Left cardiac atrium (tissue), 4 donors: ENCODE results near the gene NBPF3. TPM values are rescaled to one million over a fixed set of nuclear protein-coding genes. Genes with fewer than 3 reads are reported as not detected.

Experiments used
- ATAC-seq, 2 donors: fragments of 200-7000 bp; cut with Tn5 transposase; one replicate each; pipeline ENCODE4 v1.9.1; 2020; ENCODE audit warnings: mild to moderate bottlenecking in 2 of 2, moderate library complexity in 2 of 2
- DNase-seq: peaks from one replicate; pipeline ENCODE4 v3.0.0-alpha.2; 2020
- intact Hi-C, 2 donors: fragments of 100-400 bp; cut with DNase I; formaldehyde crosslinking; loops; one replicate each; pipeline versions ENCODE4 v1.14.1 to v1.15.1; 2022 to 2023
- total RNA-seq, 2 donors: library from RNA; stranded (reverse); fragmentation: NEBNext Ultra II Directional; extraction: Animal tissue kit (Norgen Biotek cat#: 25700); gene quantifications; one replicate each; pipeline ENCODE4 v1.2.1, GENCODE V29; 2021
- donor health status: DM: no; HTN: yes; CAD: no.
- donor health status: DM: no; HTN: yes; CAD: no; lungs with severe emphysema.
- donor health status: DM: yes; HTN: yes; CAD: no.
- donor health status: Dilated cardiomyopathy.

Gene NBPF3
- total RNA-seq, 2 donors from 2014 or later = 6.5 to 6.8 TPM

GRCh38 chr1:21489146-21489545 is 49.2 kb downstream of the NBPF3 start:
- no peak for DNase-seq

GRCh38 chr1:21490774-21491487 is 51.0 kb downstream of the NBPF3 start:
- peak; percentile 41 to 73 for ATAC-seq
- DNase-seq = no peak
- intact Hi-C loops = loop anchor here in 1 of 2 donors (10.0 kb wide), 1 partner anchor 266 kb away; no protein-coding TSS in a partner anchor

More at GRCh38 chr1:21489146-21489545, 49.2 kb downstream of the NBPF3 start:
- ATAC-seq = no peak
- intact Hi-C loops = no loop called here

DNA sequence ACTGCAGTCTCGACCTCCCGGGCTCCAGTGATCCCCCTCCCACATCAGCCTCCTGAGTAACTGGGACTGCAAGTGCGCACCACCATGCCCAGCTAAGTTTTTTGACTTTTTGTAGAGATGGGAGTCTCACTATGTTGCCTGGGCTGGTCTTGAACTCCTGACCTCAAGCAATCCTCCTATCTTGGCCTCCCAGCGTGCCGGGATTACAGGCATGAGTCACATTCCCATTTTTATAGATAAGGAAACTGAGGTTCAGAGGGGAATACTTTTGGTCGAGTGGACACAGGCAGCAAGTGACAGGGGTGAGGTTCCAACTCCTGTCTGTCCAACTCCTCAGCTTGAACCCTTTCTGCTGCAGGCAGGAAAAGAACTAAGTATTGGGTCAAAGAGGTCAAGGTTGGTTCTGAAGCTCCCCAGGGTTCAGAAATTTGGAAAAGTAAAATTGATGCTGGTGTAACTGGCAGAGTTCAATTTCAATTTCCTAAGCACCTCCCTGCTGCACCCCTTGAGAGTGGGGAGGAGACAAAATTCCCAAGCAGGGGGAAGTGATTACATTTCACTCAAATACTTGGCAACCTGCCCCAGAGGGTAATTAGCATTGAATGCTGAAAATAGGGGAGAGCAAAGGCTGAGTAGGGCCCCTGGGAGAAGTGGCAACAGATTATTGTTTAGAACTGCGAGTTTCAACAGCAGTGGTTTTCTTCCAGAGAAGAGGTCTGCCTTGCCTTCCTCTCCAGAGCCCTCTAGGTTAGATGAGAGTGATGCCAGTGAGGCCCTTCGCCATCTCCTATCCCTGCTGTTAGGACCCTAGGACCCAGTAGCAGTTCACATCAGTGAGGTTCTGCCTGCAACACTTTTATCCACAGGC is 51.8 kb downstream of the NBPF3 start:
- ATAC-seq (peak in 1 of 2 donors; percentile 30), DNase-seq (no peak)
- intact Hi-C loops = loop anchor here in 1 of 2 donors (10.0 kb wide), 1 partner anchor 267 kb away; no protein-coding TSS in a partner anchor

GRCh38 chr1:21492356-21492625 is 52.4 kb downstream of the NBPF3 start:
- ATAC-seq (no peak), DNase-seq (no peak)
- intact Hi-C loops = loop anchor here in 1 of 2 donors (10.0 kb wide), 1 partner anchor 267 kb away; no protein-coding TSS in a partner anchor

GRCh38 chr1:21494196-21494595 is 54.3 kb downstream of the NBPF3 start:
- intact Hi-C loops = loop anchor here in 1 of 2 donors (10.0 kb wide), 1 partner anchor 269 kb away; no protein-coding TSS in a partner anchor
- ATAC-seq = no peak
- DNase-seq = no peak

DNA sequence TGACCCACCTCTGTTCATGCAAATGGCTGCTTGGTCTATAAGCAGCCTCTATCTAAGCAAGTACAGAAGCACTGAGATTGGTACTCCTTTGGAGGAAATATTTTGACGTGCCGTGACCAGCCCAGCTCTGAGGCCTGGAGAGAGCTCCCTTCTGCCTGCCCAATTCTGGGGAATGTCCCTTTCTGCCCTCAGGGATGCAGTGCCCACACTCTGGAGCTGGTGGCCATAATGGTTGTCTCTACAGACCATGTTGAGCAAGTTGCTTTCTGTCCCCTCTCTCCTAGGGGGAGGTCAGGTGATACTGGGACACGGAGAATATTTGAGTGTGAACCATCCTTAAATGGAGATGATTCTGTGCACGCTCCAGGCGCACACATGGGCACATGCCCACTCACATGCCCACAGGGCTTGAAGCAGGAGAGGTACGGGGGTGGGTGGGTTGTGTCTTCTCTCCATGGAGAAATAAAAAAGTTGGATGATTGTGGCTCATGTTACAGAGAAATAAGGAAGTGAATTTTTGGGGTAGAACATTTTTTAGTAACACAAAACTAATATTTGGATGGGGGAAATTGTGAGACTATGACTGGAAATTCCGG is 55.4 kb downstream of the NBPF3 start:
- no peak for DNase-seq
- intact Hi-C loops = loop anchor here in 1 of 2 donors (10.0 kb wide), 1 partner anchor 271 kb away; no protein-coding TSS in a partner anchor
- no peak for ATAC-seq

- ATAC-seq (no peak), DNase-seq (no peak)
- intact Hi-C loops = loop anchor here in 1 of 2 donors (10.0 kb wide), 1 partner anchor 271 kb away; no protein-coding TSS in a partner anchor
Measured at GRCh38 chr1:21496063-21496462, 56.1 kb downstream of the NBPF3 start.

DNA sequence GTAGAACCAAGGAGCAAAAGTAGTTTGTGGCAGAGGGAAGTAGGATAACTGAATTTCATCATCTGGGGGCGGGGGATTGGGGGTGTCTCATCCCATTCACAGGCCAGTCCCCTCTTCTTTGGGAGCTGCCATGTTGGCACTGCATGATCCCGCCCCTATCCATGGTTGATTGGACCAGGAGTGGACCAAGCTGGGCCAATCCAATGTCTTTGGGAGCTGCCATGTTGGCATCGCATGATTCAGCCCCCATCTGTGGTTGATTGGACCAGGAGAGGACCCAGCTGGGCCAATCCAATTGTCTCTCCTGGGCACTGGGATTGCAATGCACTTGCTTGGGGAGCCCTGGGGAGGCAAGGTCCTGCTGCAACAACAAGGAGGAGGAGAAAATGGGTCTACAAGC is 56.9 kb downstream of the NBPF3 start:
- ATAC-seq = no peak
- intact Hi-C loops = loop anchor here in 1 of 2 donors (10.0 kb wide), 1 partner anchor 272 kb away; no protein-coding TSS in a partner anchor
- DNase-seq = no peak

DNA sequence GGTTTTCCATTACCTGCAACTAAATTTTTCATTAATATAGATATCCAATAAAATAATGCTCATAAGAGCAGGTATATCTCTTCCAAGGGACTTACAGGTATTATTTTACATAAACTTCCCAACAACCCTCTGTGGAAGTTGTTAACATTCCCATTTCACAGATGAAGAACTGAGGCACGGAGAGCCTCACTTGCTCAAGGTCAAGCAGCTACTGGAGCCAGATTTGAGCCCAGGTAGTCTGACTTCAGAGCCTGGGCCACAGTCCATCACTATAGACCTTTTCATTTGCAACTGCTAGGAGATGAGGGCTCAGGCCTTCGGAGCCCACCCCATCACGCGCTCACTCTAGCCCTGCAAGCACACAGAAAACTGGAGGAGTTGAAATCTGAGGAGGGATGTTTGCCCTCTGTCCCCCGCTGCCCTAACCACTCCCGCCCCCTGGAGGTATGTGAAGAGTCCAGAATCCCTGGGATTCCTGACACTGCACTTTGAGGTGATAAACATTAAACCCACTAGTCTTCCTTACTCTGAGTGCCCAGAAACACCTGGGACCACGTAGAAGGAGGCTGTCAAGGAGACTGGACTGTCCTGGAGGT is 57.6 kb downstream of the NBPF3 start:
- DNase-seq = no peak
- intact Hi-C loops = loop anchor here in 1 of 2 donors (10.0 kb wide), 1 partner anchor 273 kb away; no protein-coding TSS in a partner anchor

DNA sequence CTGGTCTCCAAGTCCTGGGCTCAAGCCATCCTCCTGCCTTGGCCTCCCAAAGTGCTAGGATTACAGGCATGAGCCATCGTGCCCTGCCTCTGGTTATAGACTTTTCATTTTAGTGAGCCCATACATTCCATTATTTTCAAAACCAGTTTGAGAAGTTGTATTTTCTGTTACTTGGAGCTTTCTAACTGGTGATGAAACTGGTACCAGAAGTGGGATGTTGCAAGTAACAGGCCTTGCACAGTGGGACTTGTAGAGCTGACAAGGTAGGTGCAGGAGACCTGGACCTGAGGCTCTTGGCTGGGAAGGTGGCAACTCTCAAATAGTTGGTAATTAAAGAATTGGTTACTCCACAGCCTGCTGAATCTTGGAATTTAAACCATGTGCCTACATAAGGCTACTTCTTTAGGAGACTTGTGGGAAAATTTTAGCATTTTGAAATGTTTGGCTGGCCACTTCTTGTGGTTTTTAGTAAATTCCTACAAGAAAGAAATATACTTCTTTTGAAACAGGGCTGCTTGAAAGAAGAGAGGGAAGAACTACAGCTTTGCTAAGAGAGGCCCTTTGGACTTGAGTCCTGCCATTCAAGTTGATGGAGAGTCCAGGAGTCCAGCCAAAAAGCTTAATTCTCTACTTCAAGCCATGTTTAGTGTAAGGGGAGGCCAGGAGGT is 59.5 kb downstream of the NBPF3 start:
- no peak for ATAC-seq
- intact Hi-C loops = loop anchor here in 1 of 2 donors (10.0 kb wide), 1 partner anchor 275 kb away; no protein-coding TSS in a partner anchor
- DNase-seq = no peak

More for the DNA sequence above, 57.6 kb downstream of the NBPF3 start:
- ATAC-seq = no peak

DNA sequence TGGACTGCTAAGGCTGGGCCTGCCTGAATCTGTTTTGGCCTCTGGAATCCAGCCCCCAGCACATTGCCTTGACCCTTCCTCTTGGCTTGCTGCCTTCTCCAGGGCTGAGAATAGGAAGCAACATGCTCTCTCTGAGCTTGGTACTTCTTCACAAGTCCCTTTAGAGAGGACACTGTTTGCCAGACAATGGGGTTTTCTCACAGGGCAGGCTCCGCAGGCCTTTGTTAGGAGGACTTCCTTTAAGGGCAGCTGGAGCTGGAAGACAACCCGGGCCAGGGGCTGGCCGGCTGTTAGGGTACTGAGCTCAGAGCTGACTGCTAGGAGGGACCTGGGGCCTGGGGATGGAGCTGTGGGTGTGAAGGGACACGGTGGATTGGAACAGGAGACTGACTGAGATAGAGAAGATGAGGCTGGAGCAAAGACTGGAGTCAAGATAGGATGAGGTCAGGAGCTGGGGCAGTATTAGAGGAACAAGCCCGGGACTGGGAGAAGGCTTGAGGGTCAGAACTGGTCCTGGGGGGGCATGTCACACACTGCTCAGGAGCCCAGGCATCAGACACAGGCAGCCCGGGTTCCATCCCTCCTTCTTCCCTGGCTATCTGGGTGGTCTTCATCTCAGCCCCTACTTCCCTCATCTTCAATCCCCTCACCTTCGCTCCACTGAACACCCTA is 63.9 kb downstream of the NBPF3 start:
- intact Hi-C loops = loop anchor here in 1 of 2 donors (10.0 kb wide), 1 partner anchor 129 kb away; no protein-coding TSS in a partner anchor
- ATAC-seq (no peak), DNase-seq (no peak)

DNA sequence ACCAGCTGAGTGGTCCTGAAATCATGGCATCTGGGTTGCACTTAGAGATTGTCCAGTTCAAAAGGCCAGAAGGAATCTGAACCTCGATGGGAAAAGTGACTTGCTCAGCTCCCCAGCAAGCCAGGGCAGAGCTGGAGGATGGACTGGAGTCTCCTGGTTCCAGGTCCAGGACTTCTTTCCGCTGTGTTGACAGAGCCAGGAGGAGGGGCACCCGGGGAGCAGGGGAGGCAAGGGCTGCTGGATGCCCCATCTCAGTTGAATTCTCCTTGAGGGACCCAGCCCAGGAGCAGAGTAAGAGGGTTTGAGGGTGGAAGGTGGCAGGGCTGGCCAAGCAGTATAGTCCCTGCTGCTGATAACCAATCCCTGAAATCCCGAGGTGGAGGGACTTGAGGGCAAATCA is 66.9 kb downstream of the NBPF3 start:
- ATAC-seq = no peak
- DNase-seq = no peak
- intact Hi-C loops = loop anchor here in 1 of 2 donors (10.0 kb wide), 1 partner anchor 132 kb away; no protein-coding TSS in a partner anchor

GRCh38 chr1:21507511-21508270 is 67.8 kb downstream of the NBPF3 start:
- intact Hi-C loops = loop anchor here (1.0 to 10.0 kb wide), 3 partner anchors 67 to 133 kb away; no protein-coding TSS in a partner anchor
- ATAC-seq (no peak), DNase-seq (no peak)

DNA sequence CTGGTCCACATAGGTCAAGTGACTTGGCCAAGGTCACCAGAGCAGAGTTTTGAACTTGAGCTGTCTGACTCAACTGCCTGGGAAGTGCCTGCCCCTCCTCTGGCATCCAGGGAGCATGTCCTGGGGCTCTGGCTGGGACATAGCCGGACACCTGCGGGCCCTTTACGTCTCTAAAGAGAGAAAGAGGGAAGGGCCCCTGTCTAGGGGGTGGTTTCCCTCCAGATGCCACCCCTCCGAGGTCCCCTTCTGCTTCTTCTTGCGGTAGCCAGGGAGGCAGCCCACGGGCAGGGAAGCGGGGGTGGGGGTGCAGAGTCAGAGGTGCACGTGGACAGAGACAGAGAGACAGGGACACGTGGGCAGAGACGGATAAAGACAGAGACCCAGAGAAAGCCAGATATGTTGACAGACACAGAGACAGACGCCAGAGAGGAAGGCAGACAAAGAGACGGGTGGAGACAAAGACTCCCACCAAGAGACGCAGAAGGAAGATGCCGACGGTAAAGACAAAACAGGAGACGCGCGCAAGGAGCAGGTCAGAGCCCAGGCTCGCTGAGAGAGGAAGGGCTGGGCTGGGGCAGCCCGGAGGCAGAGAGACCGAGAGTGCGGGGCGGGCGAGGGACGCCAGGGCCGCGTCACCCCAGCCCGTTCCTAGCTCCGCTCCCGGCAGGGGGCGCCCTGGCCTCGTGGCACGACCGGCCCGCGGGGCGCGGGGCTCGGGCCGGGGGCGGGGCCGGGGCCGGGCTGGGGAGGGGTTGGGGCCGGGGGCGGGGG is 68.8 kb downstream of the NBPF3 start:
- peak; percentile 78 to 82 for ATAC-seq

DNA sequence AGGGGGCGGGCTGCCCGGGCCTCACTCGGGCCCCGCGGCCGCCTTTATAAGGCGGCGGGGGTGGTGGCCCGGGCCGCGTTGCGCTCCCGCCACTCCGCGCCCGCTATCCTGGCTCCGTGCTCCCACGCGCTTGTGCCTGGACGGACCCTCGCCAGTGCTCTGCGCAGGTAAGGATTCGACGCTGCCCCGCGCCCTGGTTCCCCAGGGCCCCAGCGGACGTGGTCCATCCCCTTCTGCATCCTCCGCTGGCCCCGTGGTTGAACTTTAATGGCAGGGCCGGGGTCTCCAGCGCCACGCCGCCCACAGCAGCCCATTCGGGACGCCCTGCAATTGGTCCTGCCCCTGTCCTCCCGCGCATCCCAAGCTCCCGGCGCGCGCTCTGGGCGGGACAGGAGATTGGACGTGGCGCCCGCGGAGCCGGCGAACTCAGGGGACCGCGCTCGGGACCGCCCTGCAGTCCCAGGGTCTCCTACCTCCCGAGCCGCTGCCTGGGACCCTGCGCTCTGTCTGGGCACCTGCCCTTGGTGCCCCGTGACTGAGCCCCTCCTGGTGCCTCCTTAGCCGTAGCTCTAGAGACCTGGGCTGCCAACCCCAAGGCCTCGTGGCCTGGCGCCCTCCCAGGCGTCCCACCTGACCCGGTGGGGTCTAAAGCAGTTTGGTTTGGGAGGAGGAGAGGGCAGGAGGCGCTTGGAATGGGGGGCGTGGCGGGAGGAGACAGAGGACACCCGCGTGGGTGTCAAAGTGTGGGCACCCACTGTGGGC is 69.6 kb downstream of the NBPF3 start, which contains the start of gene ALPL:
ALPL (plus strand) TSS at position 73 of the 762 bp plus-strand sequence. CDS start 44,659 bp downstream, outside the sequence.
- peak; percentile 33 for DNase-seq
- ATAC-seq = no peak
- intact Hi-C loops = loop anchor here (2.0 to 10.0 kb wide), 4 partner anchors 65 to 145 kb away; no protein-coding TSS in a partner anchor

More for the DNA sequence above, 68.8 kb downstream of the NBPF3 start:
- DNase-seq = peak; percentile 84
- intact Hi-C loops = loop anchor here (1.0 to 10.0 kb wide), 3 partner anchors 66 to 134 kb away; no protein-coding TSS in a partner anchor
